H1 (cell line): ENCODE results near the gene CTCF. TPM values are rescaled to one million over a fixed set of nuclear protein-coding genes. Genes with fewer than 3 reads are reported as not detected.

ENCODE experiments used
- CTCF ChIA-PET: fragments of 300-600 bp; sonication (Branson Sonifier 250); formaldehyde crosslinking; loops from one replicate; lab custom pipeline; 2021; ENCODE audit not compliant: partially characterized antibody; lab: Charles Lee
- POLR2A ChIA-PET: fragments of 300-600 bp; sonication (Branson Sonifier 250); formaldehyde crosslinking; loops from one replicate; lab custom pipeline; 2021; ENCODE audit warnings: inconsistent platforms; ENCODE audit not compliant: partially characterized antibody; lab: Charles Lee
- DNase-seq, 2 experiments: peaks; one replicate each; pipeline versions ENCODE4 v3.0.0 to v3.0.0-alpha.2; 2010 to 2022; ENCODE audit warnings: low spot score in 2 of 2, low read depth in 1 of 2, mixed read lengths in 1 of 2
- FAIRE-seq: peaks from 2 replicates; lab custom pipeline; 2011; peaks lifted over from hg19 to GRCh38; lab: Jason Lieb, UNC
- H2AFZ ChIP-seq: 2 replicates; pipeline ENCODE4 v1.8.1; 2012; ENCODE audit warnings: low read length, inconsistent platforms
- H2AK5ac ChIP-seq: 2 replicates; pipeline ENCODE4 v1.6.1; 2013; ENCODE audit warnings: low read depth, low read length
- H2BK120ac ChIP-seq: replicated peaks from 2 replicates; pipeline ENCODE3; 2013; ENCODE audit warnings: low read depth, low read length, inconsistent platforms
- H2BK12ac ChIP-seq: 2 replicates; pipeline ENCODE4 v1.6.1; 2013; ENCODE audit warnings: low read depth, low read length
- H2BK15ac ChIP-seq: 2 replicates; pipeline ENCODE4 v1.6.1; 2013; ENCODE audit warnings: low read length
- H2BK20ac ChIP-seq: 2 replicates; pipeline ENCODE4 v1.6.1; 2013; ENCODE audit warnings: low read length
- H2BK5ac ChIP-seq: 2 replicates; pipeline ENCODE4 v1.6.1; 2013; ENCODE audit warnings: low read depth, low read length
- H3K14ac ChIP-seq: 2 replicates; pipeline ENCODE4 v1.6.1; 2013; ENCODE audit warnings: inconsistent platforms; ENCODE audit not compliant: insufficient read length
- H3K18ac ChIP-seq: 2 replicates; pipeline ENCODE4 v1.6.1; 2013; ENCODE audit warnings: low read length; ENCODE audit errors: extremely low read depth
- H3K23ac ChIP-seq: 2 replicates; pipeline ENCODE4 v1.6.1; 2013; ENCODE audit warnings: inconsistent platforms; ENCODE audit not compliant: insufficient read length
- H3K23me2 ChIP-seq: 2 replicates; pipeline ENCODE4 v1.6.1; 2013; ENCODE audit warnings: low read depth, low read length
- H3K27ac ChIP-seq: 2 replicates; pipeline ENCODE4 v1.6.1; 2011; ENCODE audit warnings: low read depth, low read length, inconsistent platforms
- H3K27me3 ChIP-seq, 4 experiments: replicated peaks in 1 of 4; 1 replicate in 1 of 4; 2 replicates in 3 of 4; pipeline versions ENCODE4 v1.6.1 to v1.8.1; 2011 to 2013; ENCODE audit warnings: low read length in 3 of 4, mild to moderate bottlenecking in 3 of 4, inconsistent platforms in 2 of 4, mixed read lengths in 2 of 4, moderate library complexity in 1 of 4; ENCODE audit not compliant: control insufficient read depth in 3 of 4, insufficient read depth in 3 of 4; ENCODE audit errors: extremely low read depth in 1 of 4
- H3K36me3 ChIP-seq, 4 experiments: 2 replicates each; pipeline versions ENCODE4 v1.6.1 to v1.8.1; 2011 to 2013; ENCODE audit warnings: mild to moderate bottlenecking in 4 of 4, low read length in 3 of 4, moderate library complexity in 2 of 4, control low read depth in 1 of 4, inconsistent platforms in 1 of 4; ENCODE audit not compliant: insufficient read depth in 4 of 4, control insufficient read depth in 2 of 4
- H3K4ac ChIP-seq: replicated peaks from 2 replicates; pipeline ENCODE3; 2013; ENCODE audit warnings: low read length, low read depth, mixed read lengths, inconsistent platforms; ENCODE audit not compliant: insufficient read length
- H3K4me1 ChIP-seq, 4 experiments: replicated peaks in 1 of 4; 1 replicate in 1 of 4; 2 replicates in 3 of 4; pipeline versions ENCODE4 v1.6.1 to v1.8.1; 2011 to 2013; ENCODE audit warnings: low read length in 3 of 4, inconsistent platforms in 2 of 4, mixed read lengths in 1 of 4; ENCODE audit not compliant: insufficient read depth in 4 of 4, control insufficient read depth in 3 of 4
- H3K4me2 ChIP-seq, 2 experiments: 2 replicates each; pipeline versions ENCODE4 v1.6.1 to v1.8.1; 2011 to 2013; ENCODE audit warnings: low read depth in 2 of 2, low read length in 2 of 2, control low read depth in 1 of 2, inconsistent platforms in 1 of 2, mild to moderate bottlenecking in 1 of 2; ENCODE audit not compliant: insufficient read depth in 1 of 2
- H3K4me3 ChIP-seq, 4 experiments: fragments of 200-600, 300-600 bp in 1 of 4; sonication (generic), shearing (Covaris generic), sonication (Bioruptor Twin) in 1 of 4; 2 replicates each; pipeline versions ENCODE4 v1.5.1 to v1.8.1; 2011 to 2016; ENCODE audit warnings: low read length in 4 of 4, low read depth in 3 of 4, control low read depth in 2 of 4, inconsistent platforms in 2 of 4, mild to moderate bottlenecking in 2 of 4, mixed read lengths in 1 of 4, moderate library complexity in 1 of 4; ENCODE audit not compliant: insufficient read depth in 2 of 4; ENCODE audit errors: extremely low read depth in 1 of 4
- H3K56ac ChIP-seq: replicated peaks from 2 replicates; pipeline ENCODE3; 2013; ENCODE audit warnings: low read depth, mild to moderate bottlenecking, mixed read lengths, low read length, inconsistent platforms; ENCODE audit not compliant: insufficient read length
- H3K79me1 ChIP-seq: 2 replicates; pipeline ENCODE4 v1.6.1; 2013; ENCODE audit warnings: low read depth, low read length, control low read depth
- H3K79me2 ChIP-seq, 2 experiments: 2 replicates each; pipeline versions ENCODE4 v1.6.1 to v1.8.1; 2012 to 2013; ENCODE audit warnings: low read length in 2 of 2, mild to moderate bottlenecking in 2 of 2, inconsistent platforms in 1 of 2; ENCODE audit not compliant: insufficient read depth in 2 of 2, control insufficient read depth in 1 of 2
- H3K9ac ChIP-seq, 4 experiments: replicated peaks in 1 of 4; 1 replicate in 1 of 4; 2 replicates in 3 of 4; pipeline versions ENCODE4 v1.6.1 to v1.8.1; 2011 to 2013; ENCODE audit warnings: low read depth in 3 of 4, low read length in 3 of 4, control low read depth in 2 of 4, mild to moderate bottlenecking in 2 of 4, moderate library complexity in 2 of 4, inconsistent platforms in 1 of 4; ENCODE audit errors: extremely low read depth in 1 of 4
- H3K9me3 ChIP-seq, 2 experiments: 2 replicates each; pipeline versions ENCODE4 v1.6.1 to v1.8.1; 2012 to 2013; ENCODE audit warnings: mild to moderate bottlenecking in 2 of 2, moderate library complexity in 2 of 2, control low read depth in 1 of 2, inconsistent platforms in 1 of 2, low read depth in 1 of 2, low read length in 1 of 2, mixed read lengths in 1 of 2; ENCODE audit not compliant: insufficient read depth in 2 of 2
- H4K20me1 ChIP-seq, 2 experiments: replicated peaks in 1 of 2; 2 replicates each; pipeline versions ENCODE3 to v1.8.1; 2011 to 2013; ENCODE audit warnings: inconsistent platforms in 2 of 2, low read length in 2 of 2, mild to moderate bottlenecking in 1 of 2; ENCODE audit not compliant: insufficient read depth in 2 of 2, control insufficient read depth in 1 of 2
- H4K5ac ChIP-seq: 2 replicates; pipeline ENCODE4 v1.6.1; 2013; ENCODE audit warnings: low read length, low read depth, mixed read lengths, inconsistent platforms; ENCODE audit not compliant: insufficient read length
- H4K8ac ChIP-seq: 2 replicates; pipeline ENCODE4 v1.8.0; 2013; ENCODE audit warnings: mild to moderate bottlenecking, moderate library complexity, low read length, inconsistent platforms; ENCODE audit not compliant: insufficient read depth; ENCODE audit errors: extremely low read depth
- H4K91ac ChIP-seq: replicated peaks from 2 replicates; pipeline ENCODE3; 2013; ENCODE audit warnings: low read length, mixed read lengths, inconsistent platforms; ENCODE audit not compliant: insufficient read length
- ATF3 ChIP-seq: IDR thresholded peaks from 2 replicates; pipeline ENCODE4 v1.6.1; 2011; ENCODE audit warnings: low read depth, mild to moderate bottlenecking, low read length; ENCODE audit not compliant: insufficient read depth
- CBX8 ChIP-seq: fragments of 300-800, 300-1000 bp; sonication (generic); IDR thresholded peaks from 2 replicates; pipeline ENCODE4 v1.7.1; 2016; ENCODE audit warnings: low read depth, low read length, borderline replicate concordance
- CEBPB ChIP-seq: IDR thresholded peaks from 2 replicates; pipeline ENCODE4 v1.6.1; 2012; ENCODE audit warnings: low read depth, low read length
- CHD2 ChIP-seq: IDR thresholded peaks from 2 replicates; pipeline ENCODE4 v1.6.1; 2012; ENCODE audit warnings: low read length, improper control_type of control experiment
- GTF2F1 ChIP-seq: IDR thresholded peaks from 2 replicates; pipeline ENCODE4 v1.6.1; 2012; ENCODE audit warnings: low read depth, low read length, improper control_type of control experiment, borderline replicate concordance
- POLR2AphosphoS5 ChIP-seq: IDR thresholded peaks from 2 replicates; pipeline ENCODE4 v1.6.1; 2011; ENCODE audit warnings: low read depth, low read length
- RNF2 ChIP-seq: fragments of 200-900, 300-1000 bp; sonication (generic); IDR thresholded peaks from 2 replicates; pipeline ENCODE4 v1.7.1; 2016; ENCODE audit warnings: borderline replicate concordance, low read depth, mild to moderate bottlenecking, antibody characterized with exemption, low read length; ENCODE audit not compliant: poor library complexity, severe bottlenecking; ENCODE audit errors: missing control alignments
- SAP30 ChIP-seq: fragments of 300-600 bp; sonication (generic); IDR thresholded peaks from 2 replicates; pipeline ENCODE4 v1.7.1; 2012; ENCODE audit warnings: low read length, moderate library complexity, mild to moderate bottlenecking, inconsistent platforms; ENCODE audit not compliant: insufficient read depth, insufficient replicate concordance
- SIN3A ChIP-seq, 2 experiments: IDR thresholded peaks in 1 of 2; conservative IDR thresholded peaks in 1 of 2; 2 replicates each; pipeline ENCODE4 v1.6.1; 2011 to 2012; ENCODE audit warnings: low read length in 2 of 2, improper control_type of control experiment in 1 of 2, low read depth in 1 of 2, mild to moderate bottlenecking in 1 of 2
- SP4 ChIP-seq: IDR thresholded peaks from 2 replicates; pipeline ENCODE4 v1.6.1; 2012; ENCODE audit warnings: low read length, inconsistent platforms
- TAF7 ChIP-seq: optimal IDR thresholded peaks from 2 replicates; pipeline ENCODE3; 2011; ENCODE audit warnings: low read depth, mild to moderate bottlenecking, inconsistent platforms, low read length, moderate library complexity, borderline replicate concordance
- TEAD4 ChIP-seq: IDR thresholded peaks from 2 replicates; pipeline ENCODE4 v1.6.1; 2012; ENCODE audit warnings: low read depth, low read length, inconsistent platforms, mixed read lengths
- WGBS, 2 experiments: shearing (Covaris generic) in 1 of 2; methylation state at CpG; one replicate each; pipeline versions ENCODE4 v1.1.6 to v1.1.7; 2013 to 2015; ENCODE audit warnings: low lambda C conversion rate in 2 of 2, mixed read lengths in 2 of 2, inconsistent platforms in 1 of 2, low coverage in 1 of 2, missing lambda C conversion rate in 1 of 2; ENCODE audit not compliant: insufficient replicate concordance in 2 of 2, insufficient coverage in 1 of 2, insufficient read length in 1 of 2; ENCODE audit errors: extremely low coverage in 1 of 2, missing lambda C conversion rate in 1 of 2; 5-methylcytosine and 5-hydroxymethylcytosine counted together
- polyA plus RNA-seq, 7 experiments: library from polyadenylated mRNA; depleted of rRNA in 3 of 7; stranded (reverse) in 5 of 7; unstranded in 2 of 7; fragments of >200 nt in 5 of 7; fragments of 200-250 nt in 2 of 7; gene quantifications; 1 replicate in 5 of 7; 2 replicates in 1 of 7; 4 replicates in 1 of 7; pipeline versions ENCODE4 v1.2.1 to v1.2.3, GENCODE V29; 2011 to 2013; ENCODE audit warnings: missing spikeins in 2 of 7, mixed read lengths in 2 of 7
- total RNA-seq: library from RNA; stranded (reverse); fragmentation: NEBNext Ultra II Directional; extraction: Animal tissue kit (Norgen Biotek cat#: 25700); gene quantifications from 2 replicates; pipeline ENCODE4 v1.2.1, GENCODE V29; 2021

Gene CTCF
- total and polyA plus RNA-seq, 2 of the 8 experiments (the other 6 are each of a cell fraction or from before 2014, with no cell fraction given): 32.4 to 66.0 TPM

DNA sequence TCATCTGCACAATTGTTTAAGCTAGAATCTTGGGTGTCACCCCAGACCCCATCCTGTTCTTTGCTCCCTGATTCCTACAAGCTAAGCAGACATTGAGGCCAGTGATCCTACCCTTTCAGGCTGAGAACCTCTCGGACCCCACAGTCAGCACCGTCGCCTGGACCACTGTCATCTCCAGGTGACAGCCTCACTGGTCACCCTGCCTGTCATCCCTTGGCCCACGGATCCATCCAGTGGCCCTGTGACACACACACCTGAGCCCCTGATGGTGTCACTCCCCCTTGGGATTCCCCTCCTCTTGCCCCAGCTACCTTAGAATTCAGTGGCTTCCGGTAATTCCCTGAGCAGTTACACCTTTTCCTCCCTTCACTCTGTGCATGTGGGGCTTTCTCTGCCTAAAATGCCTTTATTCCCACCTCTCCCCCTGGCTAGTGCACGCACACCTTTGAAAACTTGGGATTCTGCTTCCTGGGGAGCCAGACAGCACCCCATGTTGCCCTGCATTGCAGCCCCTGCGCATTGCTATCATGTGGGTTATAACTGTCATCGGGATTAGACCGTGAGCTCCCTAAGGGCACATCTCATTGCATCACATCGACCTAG lies 107.3 kb downstream of the CTCF start:
- H2BK12ac ChIP-seq: no peak overlapping the region
- no peaks in the 10 kb centered on the region for H3K79me1 ChIP-seq
- peaks cover 0 to 3% (median 0%) of the 10 kb centered on the region in 4 experiments; a peak in 2 of 7 replicates for H3K27me3 ChIP-seq
- no peaks in the 10 kb centered on the region for H3K79me2 ChIP-seq
- H3K14ac ChIP-seq: no peak overlapping the region
- 87% methylated on average over 10 of the region's 10 CpGs; no CpG with 5 or more reads in 1 of the 2 experiments for WGBS, 2 experiments
- no peak overlapping the region for H2BK15ac ChIP-seq
- no peak overlapping the region for H2BK5ac ChIP-seq
- H3K36me3 ChIP-seq: no peaks in the 10 kb centered on the region
- no peak overlapping the region for H3K18ac ChIP-seq
- DNase-seq: no peak
- no peak for FAIRE-seq
- H2BK120ac ChIP-seq: no peak overlapping the region
- CTCF ChIA-PET: interaction anchor here (1.2 to 13.7 kb wide), 11 partner anchors 12 to 216 kb away, joined by 3 to 202 read pairs (median 7); partner anchors contain the start of genes CARMIL2 and NUTF2
- H3K4ac ChIP-seq: no peak overlapping the region
- no peak overlapping the region for H2AK5ac ChIP-seq
- POLR2A ChIA-PET: interaction anchor here (0.8 to 2.1 kb wide), 4 partner anchors 9 to 149 kb away, joined by 3 to 7 read pairs (median 4); partner anchors contain the start of genes ACD, GFOD2 and PARD6A
- H2AFZ ChIP-seq: no peak overlapping the region
- no peak overlapping the region for H4K8ac ChIP-seq
- H4K91ac ChIP-seq: no peak overlapping the region
- peaks cover 3 to 7% of the 10 kb centered on the region in 2 experiments for H4K20me1 ChIP-seq
- peaks cover 11% of the 10 kb centered on the region; the same call in 1 of the 2 replicates for H3K23me2 ChIP-seq
- H3K23ac ChIP-seq: no peak overlapping the region
- H2BK20ac ChIP-seq: no peak overlapping the region
- H3K27ac ChIP-seq: no peak overlapping the region
- H3K4me2 ChIP-seq: no peak overlapping the region
- H3K56ac ChIP-seq: no peak overlapping the region
- H3K4me1 ChIP-seq: peaks cover 0 to 19% (median 10%) of the 10 kb centered on the region in 4 experiments; a peak in 5 of 7 replicates
- no peaks in the 10 kb centered on the region for H3K9me3 ChIP-seq
- no peak overlapping the region for H4K5ac ChIP-seq
- no peak overlapping the region for H3K9ac ChIP-seq
- H3K4me3 ChIP-seq: no peak overlapping the region
- TF ChIP-seq TAF7: no peak
- no peak for TF ChIP-seq CHD2
- TF ChIP-seq ATF3: no peak
- no peak for TF ChIP-seq TEAD4
- TF ChIP-seq SIN3A (conservative IDR thresholded peaks at IDR 0.05 in 1 of 2, IDR thresholded peaks at IDR 0.05 in 1 of 2; ENCODE audit: low read depth in 1 of 2, low read length in 2 of 2): no peak
- no peak for TF ChIP-seq SP4
- TF ChIP-seq CEBPB: no peak
- TF ChIP-seq SAP30: no peak
- TF ChIP-seq RNF2: no peak
- no peak for TF ChIP-seq POLR2AphosphoS5
- no peak for TF ChIP-seq GTF2F1
- no peak for TF ChIP-seq CBX8
